Activated CD4-positive, CD25-positive, alpha-beta regulatory T cell treated with anti-CD3 and anti-CD28 coated beads, Interleukin-2, amount 50 U/mL, for 72 hours (primary cell): ENCODE data around the gene IDE.

Experiments
- DNase-seq: peaks from one replicate; pipeline ENCODE4 v3.0.0; 2021

Gene IDE

DNA sequence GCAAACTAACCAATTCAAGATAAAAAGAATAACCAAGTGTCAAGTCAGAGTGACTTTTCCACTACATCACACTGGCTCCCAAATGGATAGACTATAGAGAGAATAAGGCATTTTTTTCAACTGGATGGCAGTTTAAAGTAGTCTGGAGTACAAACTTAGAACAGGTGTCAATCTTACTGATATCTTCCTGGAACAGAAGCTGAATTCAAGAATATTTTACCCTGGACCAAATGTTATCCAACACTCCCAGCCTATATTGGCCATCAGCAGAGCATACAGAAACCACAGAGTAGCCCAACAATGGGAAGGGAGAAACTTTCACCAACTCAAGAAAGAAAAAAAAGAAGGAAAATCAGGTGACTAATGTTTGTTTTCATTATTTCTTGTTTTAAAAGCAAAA lies 11.5 kb downstream of the IDE start:
- DNase-seq = no peak

DNA sequence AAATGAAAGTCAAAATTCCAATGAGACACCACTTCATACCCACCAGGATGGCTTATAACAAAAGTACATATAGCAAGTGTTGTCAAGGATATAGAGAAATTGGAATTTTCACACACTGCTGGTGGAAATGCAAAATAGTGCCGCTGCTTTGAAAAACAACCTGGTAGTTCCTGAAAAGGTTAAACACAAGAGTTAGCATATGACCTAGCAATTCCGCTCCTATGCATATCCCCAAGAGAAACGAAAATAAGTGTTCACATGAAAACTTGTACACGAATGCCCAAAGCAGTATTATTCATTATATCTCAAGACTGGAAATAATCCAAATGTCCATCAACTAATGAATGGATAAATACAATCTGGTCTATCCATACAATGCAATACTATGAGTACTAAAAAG lies 14.8 kb downstream of the IDE start:
- no peak for DNase-seq

- DNase-seq = no peak
Measured at GRCh38 chr10:92553959-92554358, 19.9 kb downstream of the IDE start.

- DNase-seq = no peak
Measured at GRCh38 chr10:92552310-92552709, 21.6 kb downstream of the IDE start.

DNA sequence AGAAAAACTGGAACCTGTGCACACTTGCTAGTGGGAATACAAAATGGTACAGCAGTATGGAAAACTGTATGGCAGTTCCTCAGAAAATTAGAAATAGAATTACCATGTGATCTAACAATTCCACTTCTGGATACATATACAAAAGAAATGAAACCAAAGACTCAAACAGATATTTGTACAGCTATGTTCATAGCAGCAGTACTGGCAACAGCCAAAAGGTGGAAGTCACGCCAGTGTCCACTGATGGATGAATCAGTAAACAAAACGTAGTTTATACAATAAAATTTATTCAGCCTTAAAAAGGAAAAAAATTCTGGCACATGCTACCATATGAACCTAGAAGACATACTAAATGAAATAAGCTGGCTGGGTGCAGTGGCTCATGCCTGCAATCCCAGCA lies 23.0 kb downstream of the IDE start:
- DNase-seq = no peak

DNA sequence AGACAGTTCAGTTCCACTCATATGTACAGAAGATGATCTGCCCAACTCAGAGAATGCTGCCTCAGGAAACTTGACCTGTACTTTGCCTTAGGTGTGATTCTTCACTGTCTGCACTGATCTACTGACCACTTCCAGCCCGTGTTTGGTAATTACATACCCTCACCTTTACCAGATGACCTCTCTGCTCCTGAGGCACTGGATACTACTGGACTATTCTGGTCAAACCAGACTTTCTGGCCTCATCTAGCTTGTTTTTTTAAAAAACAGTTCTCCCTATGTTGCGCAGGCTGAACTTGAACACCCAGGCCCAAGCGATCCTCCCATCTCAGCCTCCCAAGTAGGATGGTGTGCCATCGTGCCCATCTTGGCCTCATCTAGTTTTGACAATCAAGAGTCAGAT lies 26.2 kb downstream of the IDE start:
- DNase-seq = no peak

DNA sequence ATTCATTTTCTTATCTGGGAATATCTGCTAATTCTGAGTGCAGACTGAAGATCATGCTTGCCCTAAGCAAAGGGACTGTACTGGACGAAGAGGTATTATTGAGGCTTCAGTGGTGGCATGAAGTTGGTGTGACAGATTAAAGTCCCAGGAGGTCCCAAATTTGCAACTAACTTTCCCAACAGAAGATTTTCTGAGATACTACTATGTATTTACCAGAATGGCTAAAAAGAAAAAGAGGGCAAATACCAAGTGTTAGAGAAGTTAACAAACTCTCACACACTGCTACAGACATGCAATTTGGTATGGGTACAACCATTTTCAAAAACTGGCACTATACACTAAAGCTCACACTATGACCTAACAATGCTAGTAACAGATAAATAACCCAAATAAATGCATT lies 28.3 kb downstream of the IDE start:
- no peak for DNase-seq

DNA sequence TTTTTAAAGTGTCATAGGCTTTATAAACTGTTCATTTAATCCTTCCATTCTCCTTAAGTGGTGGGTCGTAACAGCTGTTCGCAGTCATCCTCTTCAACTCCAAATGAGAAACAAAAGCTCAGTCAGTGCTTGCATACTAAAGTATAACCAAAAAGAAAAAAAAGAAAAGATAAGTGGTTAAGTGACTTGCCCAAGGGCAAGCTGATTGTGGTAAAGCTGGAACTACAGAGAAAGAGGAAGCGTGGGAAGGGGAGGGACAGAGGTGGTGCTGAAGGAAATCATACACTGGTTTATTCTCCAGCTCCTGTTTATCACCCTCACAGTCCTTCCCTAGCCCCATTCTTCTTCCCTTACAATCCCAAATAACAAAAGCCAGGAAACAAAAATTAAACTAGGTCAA lies 29.6 kb downstream of the IDE start:
- DNase-seq = no peak

- DNase-seq = no peak
Measured at GRCh38 chr10:92542458-92542857, 31.4 kb downstream of the IDE start.

DNA sequence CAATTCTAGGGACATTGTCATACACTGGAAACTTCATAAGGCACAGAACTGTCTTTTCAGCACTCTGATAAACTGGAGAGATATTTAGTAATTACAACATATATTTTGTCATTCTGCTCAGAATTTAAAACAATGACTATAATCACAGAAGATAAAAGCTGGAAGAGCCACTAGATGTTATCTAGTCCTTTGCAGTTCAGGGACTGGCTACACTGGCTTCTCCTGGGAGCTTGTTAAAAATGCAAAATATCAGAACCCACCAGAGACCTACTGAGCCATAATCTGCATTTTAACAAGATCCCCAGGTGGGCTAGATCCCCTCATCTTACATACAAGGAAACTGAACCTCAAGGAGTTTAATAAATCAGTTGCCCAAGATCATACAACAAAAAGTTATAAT lies 32.3 kb downstream of the IDE start:
- no peak for DNase-seq

DNA sequence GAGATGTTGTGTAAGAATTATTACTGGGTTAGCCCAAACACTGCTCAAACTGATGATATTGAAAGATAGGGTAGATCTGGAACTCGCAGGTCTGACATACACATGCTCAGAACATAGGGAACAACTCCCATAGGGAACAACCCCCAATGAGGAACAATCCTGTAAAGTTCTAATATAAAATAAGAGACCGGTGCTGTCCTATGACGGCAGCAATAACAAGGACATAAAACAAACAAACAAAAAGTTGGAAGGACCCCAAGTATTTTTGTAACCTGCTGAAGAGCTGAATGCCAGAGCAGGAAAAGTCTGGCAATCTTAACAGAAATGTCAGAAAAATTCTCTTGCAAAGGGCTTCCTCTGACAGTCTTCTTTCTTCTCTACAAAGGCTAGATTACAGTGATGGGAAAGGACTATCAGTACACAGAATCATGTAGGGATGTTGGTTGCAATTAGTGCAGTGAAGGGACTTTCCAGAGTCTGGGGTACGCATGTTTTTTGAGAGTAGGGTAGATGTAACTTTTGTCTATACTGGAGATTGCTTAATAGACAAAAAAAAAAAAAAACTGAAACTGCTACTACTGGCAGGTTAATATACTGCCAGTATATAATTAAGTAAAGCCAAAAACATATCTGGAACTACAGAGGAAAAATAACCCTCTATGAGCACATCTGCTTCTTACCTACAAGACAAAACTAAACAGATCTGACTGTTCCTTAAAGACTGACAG lies 35.5 kb downstream of the IDE start:
- DNase-seq = no peak

DNA sequence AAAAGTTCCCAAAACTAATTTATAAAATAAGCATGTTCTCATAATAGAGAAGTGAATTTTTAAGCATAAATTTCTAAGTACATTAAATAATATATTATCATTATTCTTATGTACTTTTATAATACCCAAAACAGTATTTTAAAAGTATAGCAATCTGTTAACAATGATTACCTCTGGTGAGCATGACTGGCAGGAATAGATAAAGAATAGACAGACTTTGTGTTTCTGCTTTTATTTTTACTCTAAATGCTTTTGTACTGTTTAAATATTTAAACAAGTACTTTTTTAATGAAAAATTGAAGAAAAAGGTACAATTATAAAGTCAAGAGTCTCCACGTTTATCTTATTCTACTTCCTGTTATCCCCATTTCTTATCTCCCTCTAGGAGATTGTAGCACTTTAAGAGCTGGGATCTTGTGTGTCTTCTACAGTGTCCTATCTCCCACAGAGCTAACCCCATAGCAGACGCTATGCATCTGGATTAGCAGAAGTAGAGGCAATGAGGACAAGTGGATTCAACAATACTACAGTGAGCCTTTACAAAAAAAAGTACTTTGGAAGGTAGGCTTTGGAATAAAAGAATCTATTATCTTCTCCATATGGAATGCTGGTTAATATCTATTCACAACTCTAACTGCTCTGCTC lies 42.9 kb downstream of the IDE start:
- no peak for DNase-seq

DNA sequence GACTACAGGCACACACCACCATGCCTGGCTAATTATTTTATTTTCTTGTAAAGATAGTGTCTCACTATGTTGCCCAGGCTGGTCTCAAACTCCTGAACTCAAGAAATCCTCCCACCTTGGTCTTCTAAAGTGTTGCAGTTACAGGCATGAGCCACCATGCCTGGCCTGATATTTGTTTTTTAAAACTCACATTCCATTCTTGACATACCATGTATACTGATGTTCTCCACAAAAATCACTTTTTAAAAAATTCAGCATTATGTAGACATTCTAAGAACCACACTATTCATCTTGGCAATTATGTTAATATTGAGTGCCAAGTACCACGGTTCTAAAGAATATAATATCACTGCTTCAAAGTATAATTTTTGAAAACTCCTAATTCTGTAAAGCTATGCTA lies 43.5 kb downstream of the IDE start:
- no peak for DNase-seq

GRCh38 chr10:92527716-92528115 lies 46.2 kb downstream of the IDE start:
- no peak for DNase-seq

GRCh38 chr10:92523639-92524038 lies 50.3 kb downstream of the IDE start:
- DNase-seq = no peak

DNA sequence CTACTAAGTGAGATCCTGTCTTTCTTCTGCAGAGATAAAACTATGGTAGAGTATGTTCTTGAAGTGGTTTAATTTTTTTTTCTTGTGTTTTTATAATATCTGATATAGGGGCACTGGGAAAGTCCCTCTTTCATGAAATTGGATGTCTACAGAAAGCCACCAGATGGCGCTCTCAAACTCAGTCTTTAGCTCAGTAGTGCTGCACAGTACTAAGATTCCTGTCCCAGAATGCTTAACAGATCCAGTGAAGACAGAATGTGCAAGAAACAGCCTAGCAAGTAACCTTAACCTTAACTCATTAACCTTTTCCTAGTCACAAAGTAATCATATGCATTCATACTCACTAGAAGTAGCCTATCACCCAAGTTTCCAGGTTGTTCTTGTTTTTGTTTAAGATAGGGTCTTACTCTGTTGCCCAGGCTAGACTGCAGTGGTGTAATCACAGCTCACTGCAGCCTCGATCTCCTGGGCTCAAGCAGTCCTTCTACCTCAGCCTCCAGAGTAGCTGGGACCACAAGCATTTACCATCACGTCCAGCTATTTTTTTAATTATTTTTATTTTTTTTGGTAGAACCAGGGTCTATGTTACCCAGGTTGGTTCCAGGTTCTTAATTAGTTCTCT lies 56.7 kb downstream of the IDE start:
- DNase-seq = peak; percentile 58

DNA sequence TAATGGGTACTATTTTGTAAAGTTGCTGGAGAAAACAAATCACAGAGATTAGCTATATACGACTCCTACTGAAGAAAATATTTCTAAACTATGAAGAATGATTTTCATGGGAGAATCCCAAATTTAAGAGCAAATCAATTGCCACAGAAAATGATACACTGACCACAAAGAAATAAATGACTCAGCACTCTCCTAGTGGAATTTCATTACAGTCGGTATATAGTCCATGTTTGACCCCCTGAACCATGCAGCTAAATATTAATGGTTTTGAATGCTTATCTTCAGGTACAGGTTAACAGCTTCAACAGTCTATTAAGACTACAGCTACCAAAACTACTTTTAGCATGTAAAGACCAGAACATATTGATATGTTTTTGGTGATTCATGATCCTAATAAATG lies 65.0 kb downstream of the IDE start:
- no peak for DNase-seq

- DNase-seq = no peak
Measured at GRCh38 chr10:92506336-92506735, 67.6 kb downstream of the IDE start.

- no peak for DNase-seq
Measured at GRCh38 chr10:92505044-92505443, 68.8 kb downstream of the IDE start.

GRCh38 chr10:92502296-92502808 lies 71.5 kb downstream of the IDE start:
- DNase-seq = no peak

DNA sequence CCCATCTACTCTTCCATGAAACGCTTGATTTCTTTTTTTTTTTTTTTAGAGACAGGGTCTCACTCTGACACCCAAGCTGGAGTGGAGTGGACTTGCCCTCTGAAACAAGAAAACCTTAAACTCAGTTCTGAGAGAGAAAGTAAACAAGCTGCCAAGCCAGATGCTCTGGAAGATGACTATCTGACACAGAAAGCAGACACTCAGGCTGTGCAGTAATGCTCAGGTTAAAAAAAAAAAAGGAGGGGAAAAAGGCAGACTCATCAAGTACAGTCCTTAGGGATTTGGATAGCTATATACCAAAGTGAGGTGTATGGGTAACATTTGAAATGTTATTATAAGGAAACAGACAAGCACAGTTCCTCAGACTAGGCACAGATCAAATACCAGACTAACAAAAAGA lies 80.5 kb downstream of the IDE start:
- DNase-seq = no peak

- DNase-seq = no peak
Measured at GRCh38 chr10:92492748-92493240, 81.1 kb downstream of the IDE start.

GRCh38 chr10:92490387-92490786 lies 83.5 kb downstream of the IDE start:
- no peak for DNase-seq

GRCh38 chr10:92486637-92487036 lies 87.3 kb downstream of the IDE start:
- no peak for DNase-seq
